Esophagus muscularis mucosa (tissue), 4 donors: ENCODE results near the gene C2orf81.

ENCODE experiments used
- EP300 ChIP-seq: sonication (generic); formaldehyde crosslinking; IDR thresholded peaks from one replicate; pipeline ENCODE4 v1.6.1; 2017; ENCODE audit warnings: antibody characterized with exemption
- POLR2A ChIP-seq: fragments of 450-650 bp; IDR thresholded peaks from one replicate; pipeline ENCODE4 v1.6.1; 2017; ENCODE audit warnings: antibody characterized with exemption, moderate library complexity, mild to moderate bottlenecking, low read depth
- POLR2AphosphoS5 ChIP-seq, 2 donors: sonication (generic); formaldehyde crosslinking; IDR thresholded peaks; one replicate each; pipeline ENCODE4 v1.6.1; 2017; ENCODE audit warnings: antibody characterized with exemption in 2 of 2
- TF ChIP-seq, protein P1 (sequence below), 3 experiments: fragments of 200-600 bp in 2 of 3; fragments of 450-650 bp in 1 of 3; sonication (generic) in 2 of 3; IDR thresholded peaks; one replicate each; pipeline ENCODE4 v1.5.1; 2017 to 2019; ENCODE audit warnings: antibody characterized with exemption in 3 of 3, mild to moderate bottlenecking in 2 of 3, moderate library complexity in 1 of 3

DNA sequence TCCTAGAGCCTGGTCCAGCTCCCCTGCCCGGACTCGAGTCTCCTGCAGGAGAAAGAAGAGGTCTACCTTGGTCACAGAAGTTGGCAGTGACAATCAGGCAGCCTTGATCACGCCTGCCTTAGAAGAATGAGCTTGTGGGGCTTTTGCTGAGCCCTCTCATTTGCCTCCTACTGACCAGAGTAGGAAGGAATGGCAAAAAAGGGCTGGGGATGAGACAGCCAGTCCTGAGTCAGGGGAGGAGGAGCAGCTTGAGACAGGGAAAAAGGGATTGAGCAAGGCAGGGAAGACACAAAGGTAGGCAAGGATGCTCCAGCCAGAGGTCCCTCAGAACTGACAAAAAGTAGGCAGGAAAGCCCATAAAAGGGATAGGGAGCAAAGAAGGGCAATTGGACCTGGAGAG is 6.1 kb upstream of the C2orf81 start:
- TF ChIP-seq, protein P1, sequence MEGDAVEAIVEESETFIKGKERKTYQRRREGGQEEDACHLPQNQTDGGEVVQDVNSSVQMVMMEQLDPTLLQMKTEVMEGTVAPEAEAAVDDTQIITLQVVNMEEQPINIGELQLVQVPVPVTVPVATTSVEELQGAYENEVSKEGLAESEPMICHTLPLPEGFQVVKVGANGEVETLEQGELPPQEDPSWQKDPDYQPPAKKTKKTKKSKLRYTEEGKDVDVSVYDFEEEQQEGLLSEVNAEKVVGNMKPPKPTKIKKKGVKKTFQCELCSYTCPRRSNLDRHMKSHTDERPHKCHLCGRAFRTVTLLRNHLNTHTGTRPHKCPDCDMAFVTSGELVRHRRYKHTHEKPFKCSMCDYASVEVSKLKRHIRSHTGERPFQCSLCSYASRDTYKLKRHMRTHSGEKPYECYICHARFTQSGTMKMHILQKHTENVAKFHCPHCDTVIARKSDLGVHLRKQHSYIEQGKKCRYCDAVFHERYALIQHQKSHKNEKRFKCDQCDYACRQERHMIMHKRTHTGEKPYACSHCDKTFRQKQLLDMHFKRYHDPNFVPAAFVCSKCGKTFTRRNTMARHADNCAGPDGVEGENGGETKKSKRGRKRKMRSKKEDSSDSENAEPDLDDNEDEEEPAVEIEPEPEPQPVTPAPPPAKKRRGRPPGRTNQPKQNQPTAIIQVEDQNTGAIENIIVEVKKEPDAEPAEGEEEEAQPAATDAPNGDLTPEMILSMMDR (IDR thresholded peaks at IDR 0.05): no peak
- TF ChIP-seq EP300 (no peak), POLR2A (no peak), POLR2AphosphoS5 (IDR thresholded peaks at IDR 0.05) (no peak)
